Upper lobe of right lung (tissue), 1 donor: ENCODE data around the gene PIP4K2A. TPM values are rescaled to one million over a fixed set of nuclear protein-coding genes. Genes with fewer than 3 reads are reported as not detected.

Experiments used
- ATAC-seq: fragments of 200-7000 bp; cut with Tn5 transposase; one replicate; pipeline ENCODE4 v1.9.1; 2020; ENCODE audit warnings: mild to moderate bottlenecking, moderate library complexity
- DNase-seq: peaks from one replicate; pipeline ENCODE4 v3.0.0-alpha.2; 2020
- H3K27ac ChIP-seq: fragments of 200-600 bp; one replicate; pipeline ENCODE4 v1.8.0; 2022
- H3K27me3 ChIP-seq: fragments of 200-600 bp; one replicate; pipeline ENCODE4 v1.8.0; 2022; ENCODE audit warnings: mild to moderate bottlenecking
- H3K36me3 ChIP-seq: fragments of 200-600 bp; one replicate; pipeline ENCODE4 v1.8.0; 2022
- H3K4me1 ChIP-seq: fragments of 200-600 bp; one replicate; pipeline ENCODE4 v1.8.0; 2022
- H3K4me3 ChIP-seq: fragments of 200-600 bp; one replicate; pipeline ENCODE4 v1.8.0; 2022; ENCODE audit warnings: mild to moderate bottlenecking
- H3K9me3 ChIP-seq: fragments of 200-600 bp; one replicate; pipeline ENCODE4 v1.8.0; 2022
- intact Hi-C: fragments of 100-400 bp; cut with DNase I; formaldehyde crosslinking; loops from one replicate; pipeline ENCODE4 v1.11.0; 2022
- total RNA-seq: library from RNA; stranded (reverse); fragmentation: NEBNext Ultra II Directional; extraction: Animal tissue kit (Norgen Biotek cat#: 25700); gene quantifications from one replicate; pipeline ENCODE4 v1.2.1, GENCODE V29; 2021
- TF ChIP-seq, protein P1 (sequence below): fragments of 200-600 bp; IDR thresholded peaks from one replicate; pipeline ENCODE4 v1.8.0; 2022; ENCODE audit warnings: antibody characterized with exemption
- donor health status: DM: no; HTN: yes; CAD: no; lungs with severe emphysema.

Gene PIP4K2A
- total RNA-seq, 1 donor from 2014 or later: 61.2 TPM

DNA sequence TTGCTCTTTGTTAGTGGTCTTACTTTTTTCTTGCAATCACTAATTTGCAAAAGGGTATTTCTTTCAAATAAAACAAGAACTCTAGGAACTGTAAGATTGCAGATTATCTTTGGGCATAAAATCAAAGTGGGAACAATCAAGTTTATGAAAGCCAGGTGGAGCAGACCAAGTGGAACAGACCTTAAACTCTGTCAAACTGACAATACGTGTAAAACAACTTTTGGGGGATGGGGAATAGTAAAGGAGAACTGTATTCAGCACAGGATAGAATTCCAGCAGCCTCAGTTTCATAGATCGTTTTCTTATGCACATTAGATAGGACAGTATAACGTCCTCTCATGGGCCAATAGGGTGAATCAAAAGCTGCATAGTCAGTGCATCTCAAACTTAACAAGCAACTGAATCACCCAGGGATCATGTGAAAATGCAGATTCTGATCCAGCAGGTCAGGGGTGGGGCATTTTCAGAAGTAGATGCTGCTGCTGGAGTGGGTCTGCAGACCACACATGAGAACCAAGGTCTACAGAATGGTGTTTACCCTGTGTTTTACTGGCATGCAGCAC is 120.7 kb downstream of the PIP4K2A start:
- peaks cover 19% of the 10 kb centered on the region for H3K36me3 ChIP-seq
- ATAC-seq (no peak), DNase-seq (no peak)
- TF ChIP-seq, protein P1, sequence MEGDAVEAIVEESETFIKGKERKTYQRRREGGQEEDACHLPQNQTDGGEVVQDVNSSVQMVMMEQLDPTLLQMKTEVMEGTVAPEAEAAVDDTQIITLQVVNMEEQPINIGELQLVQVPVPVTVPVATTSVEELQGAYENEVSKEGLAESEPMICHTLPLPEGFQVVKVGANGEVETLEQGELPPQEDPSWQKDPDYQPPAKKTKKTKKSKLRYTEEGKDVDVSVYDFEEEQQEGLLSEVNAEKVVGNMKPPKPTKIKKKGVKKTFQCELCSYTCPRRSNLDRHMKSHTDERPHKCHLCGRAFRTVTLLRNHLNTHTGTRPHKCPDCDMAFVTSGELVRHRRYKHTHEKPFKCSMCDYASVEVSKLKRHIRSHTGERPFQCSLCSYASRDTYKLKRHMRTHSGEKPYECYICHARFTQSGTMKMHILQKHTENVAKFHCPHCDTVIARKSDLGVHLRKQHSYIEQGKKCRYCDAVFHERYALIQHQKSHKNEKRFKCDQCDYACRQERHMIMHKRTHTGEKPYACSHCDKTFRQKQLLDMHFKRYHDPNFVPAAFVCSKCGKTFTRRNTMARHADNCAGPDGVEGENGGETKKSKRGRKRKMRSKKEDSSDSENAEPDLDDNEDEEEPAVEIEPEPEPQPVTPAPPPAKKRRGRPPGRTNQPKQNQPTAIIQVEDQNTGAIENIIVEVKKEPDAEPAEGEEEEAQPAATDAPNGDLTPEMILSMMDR: no peak
- intact Hi-C loops: no loop called here
- H3K9me3 ChIP-seq: no peaks in the 10 kb centered on the region
- no peaks in the 10 kb centered on the region for H3K27me3 ChIP-seq
- H3K4me1 ChIP-seq: peaks cover 3% of the 10 kb centered on the region
- no peak overlapping the region for H3K27ac ChIP-seq
- no peak overlapping the region for H3K4me3 ChIP-seq

DNA sequence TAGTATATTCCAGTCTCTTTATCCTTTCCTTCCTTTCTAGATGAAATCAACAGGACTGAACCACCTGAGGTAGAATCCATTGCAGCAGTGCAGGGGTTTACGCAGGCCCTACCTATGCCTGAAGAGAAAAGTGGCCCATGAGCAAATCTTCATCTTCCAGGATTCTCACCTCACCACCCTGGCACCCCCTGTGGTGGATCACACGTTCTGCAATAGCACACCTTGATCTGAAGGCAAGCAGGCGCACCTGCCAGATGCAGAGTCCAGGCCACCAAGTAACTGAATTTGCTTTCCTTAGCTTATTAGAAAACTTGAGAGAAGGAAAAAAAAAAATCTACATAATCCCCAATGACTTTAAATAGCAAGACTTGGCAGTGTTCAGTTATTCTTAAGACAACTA is 121.4 kb downstream of the PIP4K2A start:
- Histone ChIP-seq H3K9me3 (no peaks in the 10 kb centered on the region), H3K4me1 (no peaks in the 10 kb centered on the region), H3K27me3 (no peaks in the 10 kb centered on the region), H3K4me3 (no peak overlapping the region), H3K36me3 (peaks cover 26% of the 10 kb centered on the region), H3K27ac (no peak overlapping the region)
- no peak for ATAC-seq
- TF ChIP-seq, protein P1: no peak
- no peak for DNase-seq
- intact Hi-C loops: no loop called here

DNA sequence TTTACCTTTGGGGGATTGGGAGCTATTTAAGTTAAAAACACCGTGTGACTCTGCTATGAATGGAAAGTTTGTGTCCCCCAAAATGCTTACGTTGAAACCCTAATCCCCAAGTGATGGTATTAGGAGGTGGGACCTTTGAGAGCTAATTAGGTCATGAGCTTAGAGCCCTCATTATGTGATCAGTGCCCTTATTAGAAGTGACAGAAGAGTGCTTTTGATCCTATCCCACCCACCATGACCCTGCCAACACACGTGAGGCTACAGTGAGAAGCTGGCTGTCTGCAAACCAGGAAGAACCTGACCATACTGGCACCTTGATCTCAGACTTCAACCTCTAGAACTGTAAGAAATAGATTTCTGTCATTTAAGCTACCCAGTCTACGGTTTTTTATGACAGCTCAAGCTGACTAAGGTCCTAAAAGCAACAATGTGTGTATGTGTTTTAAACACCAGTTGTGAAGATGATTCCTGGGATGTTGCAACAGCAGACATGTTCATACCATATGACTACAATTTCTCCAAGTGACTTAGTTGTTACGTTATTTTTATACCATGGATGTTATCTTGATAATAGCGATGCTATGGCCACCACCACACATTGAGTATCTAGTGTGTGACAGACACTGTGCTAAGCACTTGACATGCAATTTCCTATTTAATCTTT is 124.4 kb downstream of the PIP4K2A start:
- no peak overlapping the region for H3K4me3 ChIP-seq
- no peaks in the 10 kb centered on the region for H3K9me3 ChIP-seq
- intact Hi-C loops: no loop called here
- DNase-seq (no peak), ATAC-seq (no peak)
- H3K27me3 ChIP-seq: no peaks in the 10 kb centered on the region
- H3K4me1 ChIP-seq: no peaks in the 10 kb centered on the region
- TF ChIP-seq, protein P1: no peak
- H3K27ac ChIP-seq: no peak overlapping the region
- H3K36me3 ChIP-seq: peaks cover 34% of the 10 kb centered on the region

DNA sequence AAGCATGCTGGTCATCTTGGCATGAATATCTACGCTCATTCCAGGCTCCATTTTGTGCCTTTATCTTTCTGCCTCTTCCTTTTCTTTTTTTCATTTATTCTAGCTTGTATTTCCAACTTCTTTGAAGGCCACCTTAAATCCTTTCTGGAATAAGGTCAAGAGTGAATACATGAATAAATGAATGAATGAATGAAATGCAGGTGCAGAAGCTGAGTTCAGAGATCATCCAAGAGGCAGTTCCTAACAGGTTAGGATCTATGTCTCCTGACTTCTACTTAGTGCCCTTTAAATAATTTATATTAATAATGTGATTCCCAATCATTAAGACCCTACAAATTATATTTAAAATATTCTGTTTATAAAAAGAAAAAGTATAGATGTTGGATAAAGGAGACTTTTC is 125.9 kb downstream of the PIP4K2A start:
- intact Hi-C loops: no loop called here
- Histone ChIP-seq H3K4me3 (no peak overlapping the region), H3K9me3 (no peaks in the 10 kb centered on the region), H3K27ac (no peak overlapping the region), H3K27me3 (no peaks in the 10 kb centered on the region), H3K4me1 (no peaks in the 10 kb centered on the region), H3K36me3 (peaks cover 40% of the 10 kb centered on the region)
- no peak for ATAC-seq
- TF ChIP-seq, protein P1: no peak
- no peak for DNase-seq

DNA sequence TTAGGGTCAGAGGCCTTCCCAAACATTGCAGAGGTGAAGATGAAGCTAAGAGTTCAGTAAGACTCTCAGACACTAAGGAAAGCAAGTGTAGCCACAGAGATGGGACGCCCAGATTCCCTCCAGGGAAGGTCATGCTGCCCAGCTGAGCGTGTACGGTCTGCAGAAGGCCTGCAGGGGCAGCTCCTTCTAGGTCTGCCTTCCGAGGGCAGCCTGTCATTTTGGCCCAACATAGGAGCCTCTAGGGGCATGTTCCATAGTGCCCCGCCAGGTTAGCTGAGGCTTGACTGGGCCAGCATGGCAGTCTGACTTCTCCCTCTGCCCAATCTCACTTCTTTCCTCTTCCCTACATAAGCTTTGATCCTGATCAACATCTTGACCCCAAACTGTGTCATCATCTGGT is 130.7 kb downstream of the PIP4K2A start:
- H3K9me3 ChIP-seq: no peaks in the 10 kb centered on the region
- ATAC-seq: no peak
- H3K4me1 ChIP-seq: no peaks in the 10 kb centered on the region
- peaks cover 46% of the 10 kb centered on the region for H3K36me3 ChIP-seq
- intact Hi-C loops: no loop called here
- TF ChIP-seq, protein P1: no peak
- no peak for DNase-seq
- no peak overlapping the region for H3K4me3 ChIP-seq
- H3K27me3 ChIP-seq: no peaks in the 10 kb centered on the region
- no peak overlapping the region for H3K27ac ChIP-seq
